PC-9 (cell line): Measurements from ENCODE around the gene GABRB1. TPM values are rescaled to one million over a fixed set of nuclear protein-coding genes. Genes with fewer than 3 reads are reported as not detected.

ENCODE experiments used
- BruUV-seq: library from RNA; stranded (reverse); fragments of 400-500 nt; replicated peaks from 2 replicates; lab custom pipeline; 2021; lab: Mats Ljungman, UMichigan
- CTCF ChIA-PET: fragments of 300-600 bp; sonication (Branson Sonifier 250); formaldehyde crosslinking; loops from one replicate; lab custom pipeline; 2022; ENCODE audit warnings: antibody characterized with exemption; lab: Charles Lee
- POLR2A ChIA-PET: fragments of 300-600 bp; sonication (Branson Sonifier 250); formaldehyde crosslinking; loops from one replicate; lab custom pipeline; 2022; ENCODE audit warnings: antibody characterized with exemption; ENCODE audit not compliant: unreplicated experiment; lab: Charles Lee
- DNase-seq, 2 experiments: peaks; one replicate each; pipeline versions ENCODE4 v3.0.0 to v3.0.0-alpha.2; 2015 to 2022; ENCODE audit warnings: mixed read lengths in 1 of 2
- H2AFZ ChIP-seq: fragments of 200-600 bp; sonication (generic); 2 replicates; pipeline ENCODE4 v1.8.1; 2017; ENCODE audit warnings: antibody characterized with exemption
- H3F3A ChIP-seq: fragments of 200-600 bp; sonication (generic); 2 replicates; pipeline ENCODE4 v1.8.1; 2017; ENCODE audit warnings: antibody characterized with exemption, mild to moderate bottlenecking, low read depth; ENCODE audit not compliant: insufficient read depth
- H3K27ac ChIP-seq: fragments of 200-600 bp; sonication (generic); 2 replicates; pipeline ENCODE4 v1.6.1; 2016; ENCODE audit warnings: mixed run types
- H3K27me3 ChIP-seq: fragments of 200-600 bp; sonication (generic); 2 replicates; pipeline ENCODE4 v1.6.1; 2016; ENCODE audit warnings: low read depth, mixed run types; ENCODE audit not compliant: insufficient read depth
- H3K36me3 ChIP-seq: fragments of 200-600 bp; sonication (generic); 2 replicates; pipeline ENCODE4 v1.6.1; 2016; ENCODE audit warnings: low read depth, mixed run types
- H3K4me1 ChIP-seq: fragments of 200-600 bp; sonication (generic); replicated peaks from 2 replicates; pipeline ENCODE4 v1.6.1; 2016; ENCODE audit warnings: mixed run types; ENCODE audit not compliant: insufficient read depth
- H3K4me2 ChIP-seq: fragments of 200-600 bp; sonication (generic); 2 replicates; pipeline ENCODE4 v1.6.1; 2017; ENCODE audit warnings: mixed run types
- H3K4me3 ChIP-seq: fragments of 200-600 bp; sonication (generic); 2 replicates; pipeline ENCODE4 v1.6.1; 2016; ENCODE audit warnings: mixed run types
- H3K79me2 ChIP-seq: fragments of 200-600 bp; sonication (generic); 2 replicates; pipeline ENCODE4 v1.6.1; 2017; ENCODE audit warnings: low read depth, mixed run types
- H3K9me2 ChIP-seq: fragments of 200-600 bp; sonication (generic); 2 replicates; pipeline ENCODE4 v1.8.1; 2017; ENCODE audit warnings: mild to moderate bottlenecking; ENCODE audit not compliant: insufficient read depth
- H3K9me3 ChIP-seq: fragments of 200-600 bp; sonication (generic); 2 replicates; pipeline ENCODE4 v1.8.1; 2016; ENCODE audit warnings: low read depth; ENCODE audit not compliant: insufficient read depth
- H4K20me1 ChIP-seq: fragments of 200-600 bp; sonication (generic); 2 replicates; pipeline ENCODE4 v1.8.1; 2017; ENCODE audit not compliant: insufficient read depth
- EZH2 ChIP-seq: fragments of 200-600 bp; sonication (generic); IDR thresholded peaks from 2 replicates; pipeline ENCODE4 v1.8.0; 2017; ENCODE audit warnings: antibody characterized with exemption, low read depth
- intact Hi-C: fragments of 100-400 bp; cut with micrococcal nuclease; formaldehyde crosslinking; loops from one replicate; pipeline ENCODE4 v1.10.0; 2022; ENCODE audit not compliant: unreplicated experiment
- total RNA-seq: library from RNA; stranded (reverse); gene quantifications from 2 replicates; pipeline ENCODE4 v1.2.3, GENCODE V29; 2021
- TF ChIP-seq, protein P1 (sequence below): fragments of 200-600 bp; sonication (generic); conservative IDR thresholded peaks from 2 replicates; pipeline ENCODE4 v1.6.1; 2017; ENCODE audit warnings: mixed run types, antibody characterized with exemption, mild to moderate bottlenecking, moderate library complexity

Gene GABRB1
- total RNA-seq, 1 experiment from 2014 or later: not detected

DNA sequence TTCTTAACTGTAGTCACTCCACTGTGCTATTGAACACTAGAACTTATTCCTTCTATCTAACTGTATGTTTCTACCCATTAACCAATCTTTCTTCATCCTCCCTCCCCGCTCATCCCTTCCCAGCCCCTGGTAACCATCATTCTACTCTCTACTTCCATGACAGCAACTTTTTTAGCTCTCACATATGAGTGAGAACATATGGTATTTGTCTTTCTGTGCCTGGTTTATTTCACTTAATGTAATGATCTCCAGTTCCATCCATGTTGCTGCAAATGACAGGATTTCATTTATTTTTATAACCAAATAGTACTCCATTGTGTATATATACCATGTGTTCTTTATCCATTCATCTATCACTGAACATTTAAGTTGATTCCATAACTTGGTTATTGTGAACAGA lies 186.5 kb downstream of the GABRB1 start:
- DNase-seq: no peak
- Histone ChIP-seq H4K20me1 (no peaks in the 10 kb centered on the region; the same call in 1 of the 2 replicates), H3K4me3 (no peak overlapping the region), H3K27me3 (no peaks in the 10 kb centered on the region), H3K4me1 (no peaks in the 10 kb centered on the region), H3F3A (no peaks in the 10 kb centered on the region), H3K9me3 (no peaks in the 10 kb centered on the region), H3K9me2 (no peaks in the 10 kb centered on the region), H3K36me3 (no peaks in the 10 kb centered on the region), H3K27ac (no peak overlapping the region), H2AFZ (no peak overlapping the region), H3K4me2 (no peak overlapping the region), H3K79me2 (no peaks in the 10 kb centered on the region)
- no TSS peak for BruUV-seq
- intact Hi-C loops: no loop called here
- ChIA-PET CTCF (no interaction called here), POLR2A (no interaction called here)
- TF ChIP-seq EZH2: no peak
- TF ChIP-seq, protein P1, sequence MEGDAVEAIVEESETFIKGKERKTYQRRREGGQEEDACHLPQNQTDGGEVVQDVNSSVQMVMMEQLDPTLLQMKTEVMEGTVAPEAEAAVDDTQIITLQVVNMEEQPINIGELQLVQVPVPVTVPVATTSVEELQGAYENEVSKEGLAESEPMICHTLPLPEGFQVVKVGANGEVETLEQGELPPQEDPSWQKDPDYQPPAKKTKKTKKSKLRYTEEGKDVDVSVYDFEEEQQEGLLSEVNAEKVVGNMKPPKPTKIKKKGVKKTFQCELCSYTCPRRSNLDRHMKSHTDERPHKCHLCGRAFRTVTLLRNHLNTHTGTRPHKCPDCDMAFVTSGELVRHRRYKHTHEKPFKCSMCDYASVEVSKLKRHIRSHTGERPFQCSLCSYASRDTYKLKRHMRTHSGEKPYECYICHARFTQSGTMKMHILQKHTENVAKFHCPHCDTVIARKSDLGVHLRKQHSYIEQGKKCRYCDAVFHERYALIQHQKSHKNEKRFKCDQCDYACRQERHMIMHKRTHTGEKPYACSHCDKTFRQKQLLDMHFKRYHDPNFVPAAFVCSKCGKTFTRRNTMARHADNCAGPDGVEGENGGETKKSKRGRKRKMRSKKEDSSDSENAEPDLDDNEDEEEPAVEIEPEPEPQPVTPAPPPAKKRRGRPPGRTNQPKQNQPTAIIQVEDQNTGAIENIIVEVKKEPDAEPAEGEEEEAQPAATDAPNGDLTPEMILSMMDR: no peak

DNA sequence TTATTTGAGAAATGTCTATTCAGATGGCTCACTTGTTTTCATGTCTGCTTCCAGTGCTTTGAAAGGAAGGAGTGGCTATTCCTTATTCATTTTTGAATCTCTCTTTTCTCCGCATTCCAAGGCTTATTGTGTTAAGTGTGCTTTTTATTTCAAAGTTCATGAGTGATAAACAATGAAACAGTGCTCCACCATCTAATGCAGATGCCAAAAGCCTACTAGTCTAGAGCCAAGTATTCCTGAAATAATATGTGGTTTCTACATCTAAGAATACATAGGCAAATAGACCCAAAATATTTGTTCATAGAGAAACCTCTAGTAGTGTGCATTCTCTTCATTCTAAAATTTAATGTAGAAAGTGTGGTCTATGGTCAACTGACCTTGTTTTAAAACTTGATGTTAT lies 187.3 kb downstream of the GABRB1 start:
- no peaks in the 10 kb centered on the region; the same call in 1 of the 2 replicates for H4K20me1 ChIP-seq
- H3K4me1 ChIP-seq: no peaks in the 10 kb centered on the region
- H3F3A ChIP-seq: no peaks in the 10 kb centered on the region
- POLR2A ChIA-PET: no interaction called here
- H3K27me3 ChIP-seq: no peaks in the 10 kb centered on the region
- H3K79me2 ChIP-seq: no peaks in the 10 kb centered on the region
- TF ChIP-seq EZH2: no peak
- TF ChIP-seq, protein P1: no peak
- H3K36me3 ChIP-seq: no peaks in the 10 kb centered on the region
- no peak overlapping the region for H3K4me3 ChIP-seq
- intact Hi-C loops: no loop called here
- no peak overlapping the region for H3K4me2 ChIP-seq
- CTCF ChIA-PET: no interaction called here
- H3K27ac ChIP-seq: no peak overlapping the region
- no peaks in the 10 kb centered on the region for H3K9me3 ChIP-seq
- BruUV-seq: no TSS peak
- no peak overlapping the region for H2AFZ ChIP-seq
- DNase-seq: no peak
- H3K9me2 ChIP-seq: no peaks in the 10 kb centered on the region

DNA sequence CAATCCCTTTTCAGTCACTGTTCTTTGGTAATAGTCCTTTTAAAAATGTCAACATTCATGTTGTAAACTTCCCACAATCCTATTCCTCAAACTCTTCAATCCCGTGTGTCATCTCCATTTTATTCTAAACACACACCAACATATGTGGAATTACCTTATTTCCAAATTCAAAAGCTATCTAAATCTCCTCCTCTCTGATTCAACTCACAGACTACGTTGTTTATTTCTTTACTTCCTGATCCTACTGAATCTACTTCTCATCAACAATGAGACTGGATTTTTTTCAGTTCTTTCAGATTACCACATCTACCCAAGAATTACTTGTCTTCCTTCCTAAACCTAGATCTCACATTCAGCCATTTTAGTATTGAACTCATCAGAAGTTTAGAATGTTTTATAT lies 188.2 kb downstream of the GABRB1 start:
- Histone ChIP-seq H3K27me3 (no peaks in the 10 kb centered on the region), H3K9me3 (no peaks in the 10 kb centered on the region), H3K4me1 (no peaks in the 10 kb centered on the region), H3K9me2 (no peaks in the 10 kb centered on the region), H3K79me2 (no peaks in the 10 kb centered on the region), H3K4me2 (no peak overlapping the region), H3K27ac (no peak overlapping the region), H3K36me3 (no peaks in the 10 kb centered on the region), H4K20me1 (no peaks in the 10 kb centered on the region; the same call in 1 of the 2 replicates), H2AFZ (no peak overlapping the region), H3K4me3 (no peak overlapping the region), H3F3A (no peaks in the 10 kb centered on the region)
- ChIA-PET POLR2A (no interaction called here), CTCF (no interaction called here)
- TF ChIP-seq, protein P1: no peak
- TF ChIP-seq EZH2: no peak
- DNase-seq: no peak
- intact Hi-C loops: no loop called here
- BruUV-seq: no TSS peak
